Epidermal melanocyte (primary cell): ENCODE results near the gene SUPT16H.
"Not testable (repeated sequence)": the region's sequence is repeated elsewhere in the genome, so short reads cannot be mapped to it uniquely, and the experiment has no call there.

Experiments
- DNase-seq: peaks from one replicate; pipeline ENCODE4 v3.0.0; 2011; ENCODE audit warnings: low spot score; ENCODE audit not compliant: insufficient read length

Gene SUPT16H

DNA sequence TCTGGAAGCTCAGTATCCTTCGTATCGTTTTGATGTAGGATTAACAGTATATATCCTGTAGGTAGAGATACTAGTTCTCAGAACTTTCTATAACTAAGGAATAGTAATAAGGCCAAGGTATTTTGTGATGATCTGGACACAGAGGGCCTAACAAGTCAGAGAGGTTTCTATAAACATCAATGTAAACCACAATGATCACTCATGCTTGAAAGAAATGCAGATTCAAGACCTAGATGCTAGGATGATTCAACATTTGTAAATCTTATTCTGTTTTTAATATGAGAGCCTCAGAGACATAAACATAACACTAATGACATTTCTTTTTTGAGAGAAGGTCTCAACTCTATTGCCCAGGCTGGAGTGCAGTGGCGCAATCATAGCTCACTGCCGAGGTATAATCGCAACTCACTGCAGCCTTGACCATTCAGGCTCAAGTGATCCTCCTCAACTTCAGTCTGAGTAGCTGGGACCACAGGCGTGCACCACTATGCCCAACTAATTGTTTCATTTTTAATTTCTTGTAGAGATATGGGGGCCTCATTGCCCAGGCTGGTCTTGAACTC is 16.2 kb downstream of the SUPT16H start:
- no peak for DNase-seq

DNA sequence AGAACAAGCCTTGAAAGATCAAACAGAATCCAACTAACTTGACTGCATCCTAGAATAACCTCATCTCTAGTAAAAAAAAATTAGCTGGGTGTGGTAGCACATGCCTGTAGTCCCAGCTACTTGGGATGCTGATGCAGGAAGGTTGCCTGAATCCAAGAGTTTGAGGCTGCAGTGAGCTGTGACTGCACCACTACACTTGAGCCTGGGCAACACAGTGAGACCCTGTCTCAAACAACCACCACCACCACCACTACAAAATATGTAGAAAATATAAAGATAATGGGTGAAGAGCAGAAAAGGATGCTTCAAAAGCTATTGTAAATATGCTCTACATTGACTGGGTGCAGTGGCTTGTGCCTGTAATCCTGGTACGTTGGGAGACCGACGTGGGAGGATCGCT is 27.3 kb downstream of the SUPT16H start:
- no peak for DNase-seq

DNA sequence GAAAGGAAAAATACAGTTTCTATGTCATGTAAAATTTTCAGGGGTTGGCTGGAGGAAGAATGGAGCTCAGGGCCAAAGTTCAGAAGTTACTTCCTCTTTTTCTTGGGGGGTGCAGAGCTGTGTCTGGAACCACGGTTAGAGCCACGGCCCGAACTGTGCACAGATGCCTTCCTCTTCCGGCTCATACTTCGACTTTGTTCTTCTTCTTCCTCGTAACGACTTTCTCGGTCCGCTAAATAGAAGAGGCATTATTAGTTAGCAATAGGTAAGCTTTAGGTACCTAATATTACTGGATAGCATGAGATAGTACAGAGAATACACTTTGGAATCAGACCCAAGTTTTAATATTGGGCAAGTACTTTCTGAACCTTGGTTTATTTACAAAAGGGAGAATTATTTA is 31.2 kb downstream of the SUPT16H start:
- no peak for DNase-seq

DNA sequence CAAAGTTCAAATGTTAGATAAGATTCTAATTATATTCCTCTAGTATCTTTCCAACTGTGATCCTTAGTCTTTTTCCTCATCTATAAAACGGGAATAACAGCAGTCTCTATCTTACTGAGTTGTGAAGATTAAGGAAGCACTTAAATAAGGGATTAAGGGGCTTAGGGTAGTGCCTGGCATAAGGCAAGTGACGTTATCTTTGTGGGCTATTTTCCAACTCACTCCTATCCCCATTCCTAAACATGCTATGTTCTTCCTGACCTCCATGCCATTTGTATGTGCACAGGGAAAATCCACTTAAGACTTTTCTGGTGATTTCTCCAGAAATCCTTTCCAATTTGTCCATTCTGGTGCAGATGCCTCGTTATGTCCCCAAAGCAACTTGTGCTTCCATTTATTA is 33.3 kb downstream of the SUPT16H start:
- no peak for DNase-seq

DNA sequence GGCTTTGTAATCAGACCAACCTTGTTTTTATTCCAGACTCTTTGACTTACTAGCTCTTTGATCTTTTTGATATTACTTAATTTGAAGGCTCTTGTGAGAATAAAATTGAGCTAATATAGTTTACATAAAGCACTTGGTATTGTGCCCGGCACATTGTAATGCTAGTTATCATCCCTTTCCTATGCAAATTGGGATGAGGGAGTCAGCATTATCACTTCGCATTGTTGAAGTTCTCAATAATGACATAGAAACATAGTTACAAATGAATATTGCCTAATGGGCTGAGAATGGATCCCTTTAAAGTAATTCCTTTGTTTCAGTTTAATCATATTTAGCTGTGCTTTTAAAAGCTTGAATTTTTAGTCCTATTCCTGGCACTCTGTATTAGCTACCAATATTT is 36.6 kb downstream of the SUPT16H start:
- no peak for DNase-seq

DNA sequence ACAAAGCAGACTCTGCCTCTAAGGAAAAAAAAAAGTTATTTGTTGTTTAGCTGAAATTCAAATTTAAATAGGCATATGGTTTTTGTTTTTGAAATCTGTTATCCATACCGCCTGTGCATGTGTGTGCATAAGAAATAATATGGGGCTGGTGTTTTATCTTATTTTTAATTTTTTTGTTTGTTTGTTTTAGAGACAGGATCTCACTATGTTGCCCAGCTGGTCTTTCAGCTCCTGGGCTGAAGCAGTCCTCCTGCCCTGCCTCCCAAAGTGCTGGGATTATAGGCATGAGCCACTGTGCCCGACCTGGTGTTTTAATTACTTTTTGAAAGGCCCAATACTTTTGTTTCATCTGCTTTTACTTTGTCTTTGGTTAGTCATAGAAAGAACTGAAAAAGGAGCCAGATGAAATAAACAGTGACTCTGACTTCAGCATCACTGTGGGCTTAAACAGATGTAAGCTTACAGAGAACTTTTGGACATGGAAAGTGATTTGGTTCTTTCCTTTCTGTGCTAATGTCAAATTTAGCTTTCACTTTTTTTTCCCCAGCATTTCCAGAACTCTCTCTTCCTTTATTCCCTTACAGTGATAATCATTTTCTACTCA is 37.2 kb downstream of the SUPT16H start:
- DNase-seq = no peak

DNA sequence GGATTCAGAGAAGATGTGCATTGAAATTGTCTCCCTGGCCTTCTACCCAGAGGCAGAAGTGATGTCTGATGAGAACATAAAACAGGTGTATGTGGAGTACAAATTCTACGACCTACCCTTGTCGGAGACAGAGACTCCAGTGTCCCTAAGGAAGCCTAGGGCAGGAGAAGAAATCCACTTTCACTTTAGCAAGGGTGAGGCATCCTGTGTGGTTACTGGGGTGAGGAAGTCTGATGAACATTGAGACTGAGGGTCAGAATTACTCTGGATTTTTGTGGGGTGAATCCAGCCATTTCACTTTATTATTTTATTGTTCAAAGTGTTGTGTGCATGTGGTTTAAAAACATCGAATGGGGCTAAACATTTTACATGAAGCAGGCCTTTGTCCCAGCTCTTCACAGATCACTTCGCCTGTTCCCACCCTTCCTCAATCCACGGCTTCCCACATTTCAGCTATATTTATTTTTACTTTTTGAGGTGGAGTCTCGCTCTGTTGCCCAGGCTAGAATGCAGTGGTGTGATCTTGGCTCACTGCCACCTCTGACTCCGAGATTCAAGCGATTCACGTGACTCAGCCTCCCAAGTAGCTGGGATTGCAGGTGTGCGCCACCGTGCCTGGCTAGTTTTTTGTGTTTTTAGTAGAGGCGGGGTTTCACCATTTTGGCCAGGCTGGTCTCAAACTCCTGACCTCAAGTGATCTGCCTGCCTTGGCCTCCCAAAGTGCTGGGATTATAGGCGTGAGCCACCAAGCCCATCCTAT is 40.6 kb downstream of the SUPT16H start:
- no peak for DNase-seq

DNA sequence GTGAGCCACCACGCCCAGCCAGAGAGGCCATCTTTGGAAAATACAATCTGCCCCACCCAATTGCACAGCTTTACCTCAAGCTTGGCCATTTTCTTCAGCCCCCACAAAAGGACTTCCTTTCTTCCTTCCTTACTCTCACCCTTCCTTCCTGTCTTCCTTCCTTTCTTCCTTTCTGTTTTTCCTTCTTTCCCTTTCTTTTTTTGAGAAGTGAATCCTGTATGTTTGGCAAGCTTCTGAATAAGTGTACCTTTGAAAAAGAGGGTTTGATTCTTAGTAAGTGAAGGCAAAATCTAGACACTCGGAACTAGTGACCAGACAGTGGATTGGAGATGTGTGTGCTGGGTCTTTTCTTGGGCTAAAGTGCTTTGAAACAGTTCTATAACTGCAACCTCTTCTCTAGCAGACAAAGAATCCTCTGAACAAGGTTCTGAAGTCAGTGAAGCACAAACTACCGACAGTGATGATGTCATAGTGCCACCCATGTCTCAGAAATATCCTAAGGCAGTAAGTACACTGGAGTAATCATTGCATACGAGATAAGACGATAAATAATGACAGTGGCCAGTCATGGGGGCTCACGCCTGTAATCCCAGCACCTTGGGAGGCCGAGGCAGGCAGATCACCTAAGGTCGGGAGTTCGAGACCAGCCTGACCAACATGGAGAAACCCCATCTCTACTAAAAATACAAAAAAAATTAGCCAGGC is 49.5 kb downstream of the SUPT16H start:
- DNase-seq = no peak

DNA sequence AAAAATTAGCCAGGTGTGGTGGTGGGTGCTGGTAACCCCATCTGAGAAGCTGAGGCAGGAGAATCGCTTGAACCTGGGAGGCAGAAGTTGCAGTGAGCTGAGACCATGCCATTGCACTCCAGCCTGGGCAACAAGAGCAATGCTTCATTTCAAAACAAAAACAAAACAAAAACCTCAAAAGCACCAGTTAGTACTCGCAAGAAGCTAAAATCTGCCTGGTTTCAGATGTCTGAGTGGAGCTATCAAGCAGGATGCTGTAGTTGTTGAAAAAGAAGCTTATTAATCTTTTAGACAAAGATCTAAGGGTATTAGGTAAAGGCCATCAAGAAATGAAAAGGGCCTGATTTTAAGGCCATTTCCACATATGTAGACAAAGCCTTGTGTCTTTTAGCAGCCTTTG is 50.9 kb downstream of the SUPT16H start:
- no peak for DNase-seq

DNA sequence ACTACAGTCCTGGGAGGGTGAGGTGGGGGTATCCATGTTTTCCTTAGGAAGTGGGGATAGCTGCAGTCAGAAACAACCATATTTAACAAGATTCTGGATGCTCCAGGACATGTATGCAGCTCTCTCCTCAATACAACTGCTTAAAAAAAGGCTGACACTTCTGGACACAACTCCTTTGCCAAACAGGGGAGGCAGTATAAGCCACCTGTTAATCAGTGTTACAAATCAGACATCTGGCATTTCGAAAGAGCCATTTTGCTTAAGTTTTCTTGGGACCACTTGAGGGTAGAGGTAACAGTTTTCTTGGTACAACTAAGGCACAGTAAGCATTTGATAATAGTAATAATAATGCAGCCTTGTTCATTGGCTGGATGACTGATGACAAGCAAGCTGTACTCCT is 56.8 kb downstream of the SUPT16H start:
- DNase-seq = no peak

DNA sequence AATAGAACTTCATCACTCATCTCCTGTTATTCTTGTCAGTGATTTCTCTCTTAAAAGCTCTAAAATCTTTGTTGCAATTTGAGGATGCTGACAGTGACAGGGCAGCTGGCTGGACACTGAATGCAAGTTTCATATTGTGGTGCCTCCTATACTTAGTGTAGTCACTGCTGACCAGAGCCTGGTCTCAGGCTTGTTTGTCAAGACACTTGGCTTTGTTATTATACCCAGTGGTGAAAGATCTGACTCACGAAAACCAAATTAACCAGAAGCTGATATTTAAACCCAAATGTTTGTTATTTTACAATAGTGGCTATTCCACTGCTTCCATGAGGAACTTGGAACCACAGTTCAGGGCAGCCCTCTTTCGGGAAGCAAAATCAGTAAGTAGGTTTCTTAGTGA is 61.1 kb downstream of the SUPT16H start:
- DNase-seq = no peak

DNA sequence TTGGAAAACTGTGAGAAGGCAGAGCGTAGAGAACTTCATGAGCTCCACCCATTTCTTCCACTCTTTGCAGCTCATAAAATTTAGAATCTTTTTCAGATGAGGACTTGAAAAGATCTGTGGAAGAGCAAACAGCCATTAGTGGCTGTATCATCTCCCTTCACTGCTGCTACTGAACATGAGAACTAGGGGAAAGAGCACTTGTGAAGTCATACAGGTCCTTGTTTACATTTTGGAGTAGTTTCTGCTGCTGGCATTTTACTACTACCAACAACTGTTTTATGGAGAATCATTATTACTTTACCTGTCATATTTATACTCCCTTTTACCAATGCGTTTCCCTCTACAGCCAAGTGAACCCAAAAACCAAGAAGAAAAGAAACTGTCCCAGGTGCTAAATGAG is 62.9 kb downstream of the SUPT16H start:
- DNase-seq = no peak

DNA sequence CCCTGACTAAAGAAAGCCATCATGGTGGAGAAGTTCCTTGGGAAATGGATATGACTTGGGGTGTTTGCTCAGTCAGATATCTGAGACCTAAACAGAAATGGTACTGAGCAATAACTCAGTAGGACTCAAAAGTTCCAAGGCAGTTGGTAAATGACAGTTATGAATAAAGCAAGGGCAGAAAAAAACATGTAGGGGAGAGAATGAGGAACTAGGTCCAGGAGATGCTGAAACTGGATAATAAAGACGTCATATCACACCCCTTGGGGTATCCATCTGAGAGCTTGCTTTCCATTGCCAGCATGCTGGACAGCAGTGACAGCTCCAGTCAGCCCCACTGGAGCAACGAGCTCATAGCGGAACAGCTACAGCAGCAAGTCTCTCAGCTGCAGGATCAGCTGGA is 66.4 kb downstream of the SUPT16H start:
- no peak for DNase-seq

DNA sequence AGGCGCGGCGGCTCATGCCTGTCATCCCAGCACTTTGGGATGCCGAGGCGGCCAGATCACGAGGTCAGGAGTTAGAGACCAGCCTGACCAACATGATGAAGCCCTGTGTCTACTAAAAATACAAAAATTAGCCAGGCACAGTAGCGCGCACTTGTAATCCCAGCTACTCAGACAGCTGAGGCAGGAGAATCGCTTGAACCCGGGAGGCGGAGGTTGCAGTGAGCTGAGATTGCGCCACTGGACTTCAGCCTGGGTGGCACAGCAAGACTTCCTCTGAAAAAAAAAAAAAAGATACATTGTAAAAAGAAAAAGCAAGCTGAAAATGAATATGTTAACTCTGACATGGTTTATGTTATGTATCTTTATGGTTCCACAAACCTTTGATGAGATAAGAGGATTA is 70.3 kb downstream of the SUPT16H start:
- DNase-seq = no peak

DNA sequence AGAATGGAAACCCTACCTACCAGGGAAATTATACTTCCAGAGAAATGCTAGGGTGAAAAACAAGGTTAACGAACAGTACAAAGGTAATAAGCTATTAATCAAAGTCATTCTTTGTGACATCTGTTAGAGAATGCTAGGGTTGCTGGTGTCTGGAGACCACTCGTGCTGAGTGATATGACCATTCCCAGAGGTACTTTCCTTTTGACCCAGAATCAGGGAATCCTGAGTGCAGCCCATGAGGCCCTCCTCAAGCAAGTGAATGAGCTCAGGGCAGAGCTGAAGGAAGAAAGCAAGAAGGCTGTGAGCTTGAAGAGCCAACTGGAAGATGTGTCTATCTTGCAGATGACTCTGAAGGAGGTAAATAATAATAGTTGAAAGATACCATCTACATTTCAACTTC is 72.2 kb downstream of the SUPT16H start:
- no peak for DNase-seq

DNA sequence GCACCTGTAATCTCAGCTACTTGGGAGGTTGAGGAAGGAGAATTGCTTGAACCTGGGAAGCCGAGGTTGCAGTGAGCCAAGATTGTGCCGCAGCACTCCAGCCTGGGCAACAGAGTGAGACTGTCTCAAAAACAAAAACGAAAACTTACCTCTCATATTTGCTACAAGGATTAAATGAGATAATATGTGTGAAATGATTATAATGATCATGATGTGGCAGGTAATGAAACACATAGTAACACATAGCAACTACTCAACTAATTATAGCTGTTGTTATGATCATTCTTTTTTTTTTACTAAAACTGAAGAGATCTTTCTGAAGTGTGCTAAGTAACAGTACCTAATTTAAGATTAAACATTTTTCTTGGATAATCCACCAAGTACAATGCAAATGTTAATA is 73.9 kb downstream of the SUPT16H start:
- no peak for DNase-seq

DNA sequence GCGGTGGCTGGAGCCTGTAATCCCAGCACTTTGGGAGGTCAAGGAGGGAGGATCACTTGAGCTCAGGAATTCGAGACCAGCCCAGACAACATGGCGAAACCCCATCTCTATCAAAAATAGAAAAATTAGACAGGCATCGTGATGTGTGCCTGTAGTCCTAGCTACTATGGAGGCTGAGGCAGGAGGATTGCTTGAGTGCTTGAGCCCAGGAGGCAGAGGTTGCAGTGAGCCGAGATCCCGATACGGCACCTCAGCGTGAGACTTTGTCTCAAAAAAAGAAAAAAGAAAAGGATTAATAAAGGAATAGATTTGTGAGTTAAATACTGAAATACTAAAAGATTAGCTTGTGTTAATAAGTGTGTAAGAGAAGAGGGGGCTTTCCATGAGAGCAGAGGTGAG is 74.6 kb downstream of the SUPT16H start:
- DNase-seq = no peak

DNA sequence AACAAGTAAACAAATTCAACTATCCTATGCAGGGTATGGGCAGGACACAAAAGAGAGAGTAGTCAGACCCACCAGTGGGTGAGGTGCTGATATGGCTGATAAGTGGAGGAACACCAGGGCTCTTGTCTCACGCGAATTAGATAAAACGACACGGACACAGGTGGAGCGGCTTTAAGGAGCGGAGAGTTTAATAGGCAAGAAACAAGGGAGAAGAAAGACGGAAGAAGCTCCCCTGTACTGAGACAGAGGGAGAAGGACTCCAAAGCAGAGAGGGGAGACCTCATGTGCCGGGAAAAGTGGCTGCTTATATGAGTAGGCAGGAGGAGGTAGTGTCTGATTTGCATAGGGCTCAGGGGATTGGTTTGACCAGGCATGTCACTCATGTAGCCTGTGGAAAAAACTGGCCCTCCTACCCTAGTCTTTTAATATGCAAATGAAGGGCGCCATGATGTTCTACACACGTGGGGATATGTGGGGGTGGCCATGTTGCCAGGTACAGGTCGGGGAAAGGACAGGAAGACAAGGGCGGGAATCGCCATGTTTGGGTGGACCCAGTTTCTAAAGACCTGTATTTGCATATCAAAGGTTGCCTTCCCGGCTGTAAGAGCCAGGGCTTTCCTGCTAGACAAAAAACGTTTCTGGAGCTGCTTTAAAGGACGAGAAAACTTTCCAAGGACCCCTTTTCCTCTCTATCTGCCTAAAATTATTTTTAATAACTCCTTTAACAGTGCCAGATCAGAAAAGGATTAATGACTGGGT is 75.2 kb downstream of the SUPT16H start:
- no peak for DNase-seq

DNA sequence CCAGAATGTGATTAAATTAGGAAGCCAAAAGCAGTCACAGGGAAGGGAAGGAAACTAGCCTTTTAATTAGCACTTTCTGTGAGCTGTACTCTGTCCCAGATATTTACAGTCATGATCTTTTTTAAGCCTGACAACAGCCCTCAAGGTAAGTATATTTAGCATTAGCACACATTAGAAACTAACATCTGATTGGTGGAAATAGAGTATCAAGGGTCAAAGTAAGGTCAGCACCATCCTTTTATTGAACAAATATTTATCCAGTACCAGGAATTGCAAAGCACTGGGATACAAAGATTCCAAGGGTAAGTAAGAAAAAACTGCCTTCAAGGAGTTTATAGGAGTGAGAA is 75.7 kb downstream of the SUPT16H start:
- no peak for DNase-seq

DNA sequence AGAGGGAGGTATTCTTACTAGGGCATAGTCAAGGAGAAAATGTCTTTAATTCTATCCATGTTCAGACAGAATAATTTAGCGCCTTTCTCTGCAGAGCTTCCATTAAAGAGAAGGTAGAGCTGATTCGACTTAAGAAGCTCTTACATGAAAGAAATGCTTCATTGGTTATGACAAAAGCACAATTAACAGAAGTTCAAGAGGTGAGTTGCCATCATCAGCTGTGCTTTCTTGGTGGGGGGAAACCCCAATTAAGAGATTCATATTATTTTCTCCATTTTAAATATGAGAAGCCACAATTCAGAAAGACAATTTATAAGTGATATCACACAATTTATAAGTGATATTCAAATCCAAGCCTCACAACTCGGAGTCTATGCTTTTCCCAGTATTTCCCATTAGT is 76.2 kb downstream of the SUPT16H start:
- no peak for DNase-seq

DNA sequence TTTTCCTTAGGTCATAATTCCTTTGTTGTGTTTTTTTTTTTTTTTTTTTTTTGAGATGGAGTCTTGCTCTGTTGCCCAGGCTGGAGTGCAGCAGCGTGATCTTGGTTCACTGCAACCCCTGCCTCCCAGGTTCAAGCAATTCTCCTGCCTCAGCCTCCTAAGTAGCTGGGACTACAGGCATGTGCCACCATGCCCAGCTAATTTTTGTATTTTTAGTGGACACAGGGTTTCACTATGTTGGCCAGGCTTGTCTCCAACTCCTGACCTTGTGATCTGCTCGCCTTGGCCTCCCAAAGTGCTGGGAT is 81.0 kb downstream of the SUPT16H start:
- DNase-seq = not testable (repeated sequence)
